T-helper 17 cell (primary cell): ENCODE results near the gene ENKUR. TPM values are rescaled to one million over a fixed set of nuclear protein-coding genes. Genes with fewer than 3 reads are reported as not detected.

ENCODE experiments used
- ATAC-seq: fragments of 150-1000 bp; cut with Tn5 transposase; 2 replicates; pipeline ENCODE4 v1.10.0; 2021; ENCODE audit warnings: mild to moderate bottlenecking, moderate library complexity
- DNase-seq, 3 donors: peaks; one replicate each; pipeline versions ENCODE4 v3.0.0 to v3.0.0-alpha.2; 2020 to 2021
- H3K9me3 ChIP-seq: one replicate; pipeline ENCODE4 v1.7.0; 2013; ENCODE audit warnings: low read length, mild to moderate bottlenecking; ENCODE audit not compliant: control insufficient read depth, poor library complexity, severe bottlenecking
- H3K27ac Mint-ChIP-seq: one replicate; pipeline ENCODE4 v1.8.0; 2022; ENCODE audit warnings: mild to moderate bottlenecking, moderate library complexity, mixed read lengths
- H3K27me3 Mint-ChIP-seq: one replicate; pipeline ENCODE4 v1.8.0; 2022; ENCODE audit warnings: mixed read lengths
- H3K36me3 Mint-ChIP-seq: one replicate; pipeline ENCODE4 v1.8.0; 2022; ENCODE audit warnings: low read depth, mixed read lengths
- H3K4me1 Mint-ChIP-seq: one replicate; pipeline ENCODE4 v1.8.0; 2022; ENCODE audit warnings: mild to moderate bottlenecking, mixed read lengths
- H3K4me3 Mint-ChIP-seq: one replicate; pipeline ENCODE4 v1.8.0; 2022; ENCODE audit warnings: mild to moderate bottlenecking, moderate library complexity, mixed read lengths
- total RNA-seq, 4 donors: library from RNA in 2 of 4; stranded (reverse) in 2 of 4; gene quantifications; one replicate each; pipeline ENCODE4 v1.2.3 and lab custom pipeline; 2022 to 2026

The ENKUR gene
- total RNA-seq, 2 donors from 2014 or later: 0.85 to 14.9 TPM

DNA sequence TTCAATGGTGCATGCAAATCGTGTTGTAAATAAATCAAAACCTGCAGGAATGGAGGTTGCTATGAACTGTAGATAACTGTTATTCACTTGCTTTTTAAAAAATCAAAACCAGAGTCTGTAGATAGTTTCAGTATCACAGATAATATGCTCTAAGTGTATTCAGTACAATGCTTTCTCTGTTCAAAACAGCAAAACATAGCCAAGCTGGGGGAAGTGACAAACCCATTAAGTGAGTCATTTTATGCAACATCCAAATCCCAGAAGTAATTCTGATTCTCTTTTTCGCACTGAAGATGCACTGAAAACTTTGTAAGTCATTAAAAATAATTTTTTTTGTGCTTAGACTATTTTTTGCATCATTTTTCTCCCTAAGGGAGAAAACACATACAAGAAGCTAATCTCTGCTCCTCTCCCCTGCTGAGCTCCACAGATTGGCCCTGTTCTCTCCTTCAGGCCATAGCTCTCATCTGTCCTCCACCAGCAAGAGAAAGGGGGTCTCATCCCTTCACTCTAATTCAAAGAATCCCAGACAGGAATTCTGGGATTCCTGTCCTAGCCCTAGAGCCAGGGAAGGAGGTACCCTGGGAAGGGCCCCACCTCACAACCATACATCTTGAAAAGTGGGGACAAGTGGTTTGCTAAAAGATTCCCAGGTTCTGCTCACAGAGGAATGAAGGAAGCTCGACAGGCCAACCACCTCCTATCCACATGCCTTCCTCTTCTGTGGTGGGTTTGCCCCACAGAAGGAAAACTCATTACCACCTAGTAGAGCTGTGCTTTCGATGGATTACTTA lies 68.5 kb downstream of the ENKUR start:
- Mint-ChIP-seq H3K4me3 (no peak overlapping the region), H3K4me1 (peaks cover 20% of the 10 kb centered on the region), H3K27me3 (no peaks in the 10 kb centered on the region), H3K36me3 (peaks cover 2% of the 10 kb centered on the region), H3K27ac (peak overlapping the region; percentile 11)
- DNase-seq (no peak), ATAC-seq (no peak)
- H3K9me3 ChIP-seq: no peaks in the 10 kb centered on the region

DNA sequence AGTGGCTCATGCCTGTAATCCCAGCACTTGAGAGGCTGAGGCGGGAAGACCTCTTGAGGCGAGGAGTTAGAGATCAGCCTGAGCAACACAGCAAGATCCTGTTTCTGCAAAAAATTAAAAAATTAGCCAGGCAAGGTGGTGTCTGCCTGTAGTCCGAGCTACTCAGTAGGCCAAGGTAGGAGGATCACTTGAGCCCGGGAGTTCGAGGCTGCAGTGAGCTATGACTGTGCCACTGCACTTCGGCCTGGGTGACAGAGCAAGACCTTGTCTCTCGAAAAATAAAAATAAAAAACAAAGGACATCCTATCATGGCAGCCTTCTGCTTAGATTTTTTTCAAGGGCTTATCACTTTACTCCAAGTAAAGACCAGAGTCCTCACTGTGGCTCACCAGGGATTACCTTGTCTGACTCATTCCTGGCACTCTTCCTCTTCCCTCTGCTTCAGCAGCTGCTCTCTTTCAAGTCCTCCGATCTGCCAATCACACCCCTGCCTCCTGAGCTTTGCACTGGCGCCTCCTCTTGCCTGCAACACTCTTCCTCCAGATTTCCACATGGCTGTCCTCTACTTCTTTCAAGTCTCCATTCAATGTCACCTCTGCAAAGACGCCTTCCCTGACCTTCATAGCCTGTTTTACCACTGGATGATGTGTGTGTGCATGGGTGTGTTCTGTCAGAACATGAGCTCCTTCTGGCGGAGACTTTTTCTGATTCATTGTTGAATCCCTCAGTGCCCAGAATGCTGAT lies 71.3 kb downstream of the ENKUR start:
- DNase-seq (no peak), ATAC-seq (no peak)
- H3K4me3 Mint-ChIP-seq: no peak overlapping the region
- H3K9me3 ChIP-seq: no peaks in the 10 kb centered on the region
- peaks cover 2% of the 10 kb centered on the region for H3K36me3 Mint-ChIP-seq
- peaks cover 11% of the 10 kb centered on the region for H3K4me1 Mint-ChIP-seq
- no peak overlapping the region for H3K27ac Mint-ChIP-seq
- H3K27me3 Mint-ChIP-seq: no peaks in the 10 kb centered on the region

DNA sequence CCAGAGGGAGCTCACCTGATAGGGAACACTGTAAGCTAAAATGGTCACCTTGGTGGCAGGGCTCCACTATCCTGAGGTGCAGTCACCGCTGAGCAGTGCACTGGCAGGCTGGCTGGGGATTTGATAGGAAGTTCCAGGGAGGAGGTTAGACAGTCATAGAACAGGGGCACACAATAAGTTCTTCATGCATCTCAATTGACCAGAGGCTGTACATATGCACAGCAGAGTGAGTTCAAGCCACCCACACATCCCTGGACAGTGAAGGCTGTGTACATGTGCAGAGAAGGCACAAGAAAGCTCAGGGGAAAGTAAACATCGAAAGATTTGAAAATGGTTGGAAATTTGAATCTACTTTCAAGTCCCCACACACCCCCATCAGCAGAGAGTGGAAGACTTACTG lies 77.4 kb downstream of the ENKUR start:
- Mint-ChIP-seq H3K36me3 (no peaks in the 10 kb centered on the region), H3K27ac (no peak overlapping the region), H3K4me1 (no peaks in the 10 kb centered on the region), H3K27me3 (no peaks in the 10 kb centered on the region), H3K4me3 (no peak overlapping the region)
- ATAC-seq (no peak), DNase-seq (no peak)
- H3K9me3 ChIP-seq: no peaks in the 10 kb centered on the region

DNA sequence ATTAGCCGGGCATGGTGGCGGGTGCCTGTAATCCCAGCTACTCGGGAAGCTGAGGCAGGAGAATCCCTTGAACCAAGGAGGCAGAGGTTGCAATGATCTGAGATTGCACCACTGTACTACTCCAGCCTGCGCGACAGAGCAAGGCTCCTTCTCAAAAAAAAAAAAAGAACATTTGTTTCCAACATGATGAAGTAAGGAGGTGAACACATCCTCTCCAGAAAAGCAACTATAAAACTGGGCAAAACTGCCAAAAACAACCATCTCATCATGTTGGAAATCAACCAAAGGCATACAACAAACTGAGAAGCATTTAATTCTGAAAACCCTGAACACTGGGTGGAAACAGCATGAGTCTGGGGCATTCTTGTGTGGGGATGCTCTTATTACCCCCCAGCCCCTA lies 77.9 kb downstream of the ENKUR start:
- no peaks in the 10 kb centered on the region for H3K27me3 Mint-ChIP-seq
- ATAC-seq (no peak), DNase-seq (no peak)
- H3K9me3 ChIP-seq: no peaks in the 10 kb centered on the region
- H3K4me1 Mint-ChIP-seq: no peaks in the 10 kb centered on the region
- H3K36me3 Mint-ChIP-seq: no peaks in the 10 kb centered on the region
- no peak overlapping the region for H3K27ac Mint-ChIP-seq
- H3K4me3 Mint-ChIP-seq: no peak overlapping the region

DNA sequence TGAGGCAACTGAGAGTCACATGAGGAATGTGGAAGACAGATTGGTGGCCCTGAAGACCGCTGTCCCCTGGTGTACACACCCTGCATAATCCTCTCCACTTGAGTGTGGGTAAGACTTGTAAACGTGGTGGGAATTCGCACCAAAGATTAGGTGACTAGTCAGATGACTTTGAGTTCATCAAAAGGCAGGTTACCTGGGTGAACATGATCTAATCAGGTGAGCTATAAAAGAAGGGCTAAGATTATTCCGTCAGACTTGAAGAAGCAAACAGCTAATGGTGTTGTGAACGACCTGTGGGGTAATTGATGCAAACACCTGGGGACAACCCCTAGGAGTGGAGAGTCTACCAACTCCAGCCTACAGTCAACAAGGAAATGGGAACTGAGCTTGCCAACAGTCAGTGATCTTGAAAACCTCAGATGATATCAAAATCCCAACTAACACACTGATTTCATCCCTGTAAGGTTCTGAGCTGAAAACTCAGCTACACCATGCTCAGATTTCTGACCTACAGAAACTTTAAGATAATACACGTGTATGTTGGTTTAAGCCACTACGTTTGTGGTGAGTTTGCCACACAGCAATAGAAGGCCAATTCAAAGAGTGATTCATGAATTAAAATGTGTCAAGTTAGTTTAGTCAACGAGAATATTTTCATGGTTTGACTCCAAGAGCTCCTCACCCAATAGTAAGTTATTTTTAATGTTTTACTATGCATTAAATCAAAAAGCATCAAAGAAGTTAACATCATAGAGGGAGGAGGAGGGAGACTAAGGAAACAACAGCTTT lies 80.3 kb downstream of the ENKUR start:
- Mint-ChIP-seq H3K4me1 (no peaks in the 10 kb centered on the region), H3K36me3 (no peaks in the 10 kb centered on the region), H3K4me3 (no peak overlapping the region), H3K27ac (no peak overlapping the region), H3K27me3 (no peaks in the 10 kb centered on the region)
- ATAC-seq: no peak
- H3K9me3 ChIP-seq: no peaks in the 10 kb centered on the region
- DNase-seq: no peak

Other genes starting within 250 kb of the ENKUR start
- 1 to 10 TPM in 1 of 2 donors, under 1 TPM in 1; 0.40 to 3.6 TPM for gene PRTFDC1, start 63.6 kb downstream of the ENKUR start, total RNA-seq
- gene THNSL1, start 454 bp upstream of the ENKUR start, total RNA-seq: 1 to 10 TPM in 1 of 2 donors, under 1 TPM in 1; 0.73 to 1.4 TPM
- gene GPR158, start 158.8 kb upstream of the ENKUR start, total RNA-seq: not detected